Upper lobe of left lung (tissue), 6 donors: Measurements from ENCODE around the gene DCAF17. TPM values are rescaled to one million over a fixed set of nuclear protein-coding genes. Genes with fewer than 3 reads are reported as not detected.

Experiments
- ATAC-seq, 2 donors: fragments of 200-7000 bp; cut with Tn5 transposase; one replicate each; pipeline ENCODE4 v1.9.1; 2022; ENCODE audit warnings: mild to moderate bottlenecking in 2 of 2, moderate library complexity in 2 of 2; ENCODE audit not compliant: low FRiP score in 2 of 2
- DNase-seq, 2 donors: peaks; one replicate each; pipeline ENCODE4 v3.0.0-alpha.2; 2019 to 2020
- H3K27ac ChIP-seq, 4 donors: fragments of 200-600 bp; sonication (generic); one replicate each; pipeline ENCODE4 v1.5.1; 2016 to 2019
- H3K27me3 ChIP-seq, 4 donors: fragments of 200-600 bp; sonication (generic); one replicate each; pipeline ENCODE4 v1.5.1; 2017 to 2019
- H3K36me3 ChIP-seq, 4 donors: fragments of 200-600 bp; sonication (generic); one replicate each; pipeline ENCODE4 v1.5.1; 2016 to 2019
- H3K4me1 ChIP-seq, 4 donors: fragments of 200-600 bp; sonication (generic); one replicate each; pipeline ENCODE4 v1.5.1; 2018 to 2019
- H3K4me3 ChIP-seq, 4 donors: fragments of 200-600 bp; sonication (generic); one replicate each; pipeline ENCODE4 v1.5.1; 2017 to 2019; ENCODE audit warnings: mild to moderate bottlenecking in 2 of 4, moderate library complexity in 1 of 4
- H3K9me3 ChIP-seq, 4 donors: fragments of 200-600 bp; sonication (generic); one replicate each; pipeline ENCODE4 v1.5.1; 2018 to 2019
- EP300 ChIP-seq, 4 donors: sonication (generic); formaldehyde crosslinking; IDR thresholded peaks; one replicate each; pipeline ENCODE4 v1.5.1; 2017; ENCODE audit warnings: antibody characterized with exemption in 4 of 4, control low read depth in 2 of 4
- POLR2A ChIP-seq, 4 donors: fragments of 450-650 bp; IDR thresholded peaks; one replicate each; pipeline ENCODE4 v1.5.1; 2016 to 2017; ENCODE audit warnings: antibody characterized with exemption in 4 of 4, mild to moderate bottlenecking in 2 of 4
- POLR2AphosphoS5 ChIP-seq, 2 donors: sonication (generic); formaldehyde crosslinking; IDR thresholded peaks; one replicate each; pipeline ENCODE4 v1.5.1; 2017; ENCODE audit warnings: antibody characterized with exemption in 2 of 2
- WGBS, 2 donors: methylation state at CpG; one replicate each; pipeline ENCODE4 v1.1.5; 2017 to 2018; 5-methylcytosine and 5-hydroxymethylcytosine counted together
- total RNA-seq, 6 donors: library from RNA; depleted of rRNA in 4 of 6; stranded (reverse); fragments of >200 nt in 4 of 6; gene quantifications; one replicate each; pipeline versions ENCODE4 v1.1.0 to v1.2.1, GENCODE V29; 2016 to 2021
- TF ChIP-seq, protein P1 (sequence below), 6 experiments: fragments of 450-650 bp in 4 of 6; fragments of 200-600 bp in 2 of 6; sonication (generic) in 2 of 6; IDR thresholded peaks; one replicate each; pipeline ENCODE4 v1.5.1; 2016 to 2019; ENCODE audit warnings: antibody characterized with exemption in 6 of 6
- donor health status: DM: no; HTN: no; CAD: no; lungs with moderate emphysema.
- donor health status: DM: no; HTN: yes; CAD: no; lungs with severe emphysema.

Gene DCAF17
- total RNA-seq, 6 donors from 2014 or later = 6.2 to 24.7 (median 11.9) TPM

DNA sequence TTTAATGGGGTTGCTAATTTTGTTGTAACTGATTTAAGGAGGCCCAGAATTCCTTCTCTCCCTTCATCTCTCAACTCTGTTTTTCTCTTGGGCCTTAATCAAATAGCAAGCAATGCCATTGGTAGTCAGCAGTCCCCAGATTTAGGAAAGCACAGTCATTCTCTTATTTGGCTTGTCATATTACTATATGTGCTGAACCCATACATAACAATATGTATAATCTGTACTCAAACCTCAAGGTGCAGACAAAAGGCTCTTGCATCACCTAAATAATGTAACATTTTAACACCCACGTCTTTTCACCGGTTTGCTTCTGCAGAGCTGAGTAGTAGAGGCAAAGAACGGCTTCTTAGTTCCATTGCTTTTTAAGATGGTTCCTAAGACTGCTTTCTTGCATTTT is 33.6 kb upstream of the DCAF17 start:
- ATAC-seq = no peak
- WGBS, 2 donors = 85 to 87% methylated on average over 3 of the region's 3 CpGs
- TF ChIP-seq, protein P1, sequence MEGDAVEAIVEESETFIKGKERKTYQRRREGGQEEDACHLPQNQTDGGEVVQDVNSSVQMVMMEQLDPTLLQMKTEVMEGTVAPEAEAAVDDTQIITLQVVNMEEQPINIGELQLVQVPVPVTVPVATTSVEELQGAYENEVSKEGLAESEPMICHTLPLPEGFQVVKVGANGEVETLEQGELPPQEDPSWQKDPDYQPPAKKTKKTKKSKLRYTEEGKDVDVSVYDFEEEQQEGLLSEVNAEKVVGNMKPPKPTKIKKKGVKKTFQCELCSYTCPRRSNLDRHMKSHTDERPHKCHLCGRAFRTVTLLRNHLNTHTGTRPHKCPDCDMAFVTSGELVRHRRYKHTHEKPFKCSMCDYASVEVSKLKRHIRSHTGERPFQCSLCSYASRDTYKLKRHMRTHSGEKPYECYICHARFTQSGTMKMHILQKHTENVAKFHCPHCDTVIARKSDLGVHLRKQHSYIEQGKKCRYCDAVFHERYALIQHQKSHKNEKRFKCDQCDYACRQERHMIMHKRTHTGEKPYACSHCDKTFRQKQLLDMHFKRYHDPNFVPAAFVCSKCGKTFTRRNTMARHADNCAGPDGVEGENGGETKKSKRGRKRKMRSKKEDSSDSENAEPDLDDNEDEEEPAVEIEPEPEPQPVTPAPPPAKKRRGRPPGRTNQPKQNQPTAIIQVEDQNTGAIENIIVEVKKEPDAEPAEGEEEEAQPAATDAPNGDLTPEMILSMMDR (IDR thresholded peaks at IDR 0.05) = no peak
- no peak for TF ChIP-seq POLR2AphosphoS5 (IDR thresholded peaks at IDR 0.05)
- no peak for TF ChIP-seq POLR2A (IDR thresholded peaks at IDR 0.05)
- TF ChIP-seq EP300 (IDR thresholded peaks at IDR 0.05) = no peak

DNA sequence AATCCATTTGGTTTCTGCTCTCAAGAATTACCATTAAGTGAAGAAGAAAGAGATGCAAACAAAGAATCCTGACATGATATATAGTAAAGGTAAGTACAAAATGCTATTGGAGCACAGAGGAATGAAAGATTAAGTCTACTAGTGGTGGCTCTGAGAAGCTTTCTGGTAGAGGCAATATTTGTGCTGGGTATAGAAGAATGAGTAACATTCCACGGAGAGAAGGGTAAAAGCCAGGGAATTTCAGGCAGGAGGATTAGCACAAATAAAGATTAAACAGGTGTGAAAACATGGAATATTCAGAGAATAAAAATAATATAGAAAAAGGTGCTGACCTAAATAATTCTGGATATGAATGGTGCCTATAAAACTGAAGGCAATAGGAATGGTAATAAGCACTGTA is 32.1 kb upstream of the DCAF17 start:
- Histone ChIP-seq H3K4me1 (no peaks in the 10 kb centered on the region), H3K27me3 (no peaks in the 10 kb centered on the region), H3K4me3 (no peak overlapping the region), H3K36me3 (no peaks in the 10 kb centered on the region), H3K27ac (no peak overlapping the region), H3K9me3 (no peaks in the 10 kb centered on the region)
- 96 to 100% methylated on average over 1 of the region's 1 CpG for WGBS, 2 donors
- no peak for TF ChIP-seq POLR2A (IDR thresholded peaks at IDR 0.05)
- TF ChIP-seq EP300 (IDR thresholded peaks at IDR 0.05) = no peak
- TF ChIP-seq, protein P1 (IDR thresholded peaks at IDR 0.05) = no peak
- TF ChIP-seq POLR2AphosphoS5 (IDR thresholded peaks at IDR 0.05) = no peak
- no peak for DNase-seq
- ATAC-seq = no peak

More for the DNA sequence above, 33.6 kb upstream of the DCAF17 start:
- Histone ChIP-seq H3K27ac (no peak overlapping the region), H3K27me3 (no peaks in the 10 kb centered on the region), H3K36me3 (no peaks in the 10 kb centered on the region), H3K4me1 (no peaks in the 10 kb centered on the region), H3K9me3 (no peaks in the 10 kb centered on the region), H3K4me3 (no peak overlapping the region)
- no peak for DNase-seq

DNA sequence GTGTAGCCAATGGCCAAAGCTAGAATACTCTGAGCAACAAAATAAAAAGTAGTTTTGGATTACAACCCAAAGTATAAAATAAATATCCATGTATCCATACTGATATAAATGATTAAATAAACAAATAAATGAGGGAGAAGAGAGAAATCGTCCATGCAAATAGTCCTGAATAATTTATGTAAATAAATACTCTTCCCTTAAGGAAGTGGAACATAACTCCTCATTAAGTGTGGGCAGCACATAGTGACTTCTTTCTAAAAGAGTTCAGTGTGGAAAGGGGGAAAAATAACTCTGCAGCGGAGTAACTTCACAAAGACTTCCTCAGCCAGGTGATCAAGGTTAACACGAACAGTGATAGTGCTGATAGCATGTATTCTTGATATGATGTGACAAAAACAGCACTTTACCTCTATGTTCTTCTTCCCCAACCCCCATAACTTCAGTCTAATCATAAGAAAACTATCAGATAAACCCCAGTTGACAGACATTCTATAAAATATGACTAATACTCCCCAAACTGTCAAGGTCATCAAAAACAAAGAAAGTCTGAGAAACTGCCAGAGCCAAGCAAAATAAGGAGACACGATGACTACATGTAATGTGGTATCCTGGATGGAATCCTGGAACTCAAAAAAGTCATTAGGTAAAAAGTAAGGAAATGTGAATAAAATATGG is 31.0 kb upstream of the DCAF17 start:
- no peaks in the 10 kb centered on the region for H3K27me3 ChIP-seq
- H3K9me3 ChIP-seq = no peaks in the 10 kb centered on the region
- H3K36me3 ChIP-seq = no peaks in the 10 kb centered on the region
- WGBS, 2 donors = 83 to 87% methylated on average over 4 of the region's 4 CpGs
- no peaks in the 10 kb centered on the region for H3K4me1 ChIP-seq
- no peak for TF ChIP-seq EP300 (IDR thresholded peaks at IDR 0.05)
- TF ChIP-seq, protein P1 (IDR thresholded peaks at IDR 0.05) = no peak
- TF ChIP-seq POLR2AphosphoS5 (IDR thresholded peaks at IDR 0.05) = no peak
- no peak for TF ChIP-seq POLR2A (IDR thresholded peaks at IDR 0.05)
- no peak for ATAC-seq
- H3K27ac ChIP-seq = no peak overlapping the region
- H3K4me3 ChIP-seq = no peak overlapping the region
- DNase-seq = no peak

DNA sequence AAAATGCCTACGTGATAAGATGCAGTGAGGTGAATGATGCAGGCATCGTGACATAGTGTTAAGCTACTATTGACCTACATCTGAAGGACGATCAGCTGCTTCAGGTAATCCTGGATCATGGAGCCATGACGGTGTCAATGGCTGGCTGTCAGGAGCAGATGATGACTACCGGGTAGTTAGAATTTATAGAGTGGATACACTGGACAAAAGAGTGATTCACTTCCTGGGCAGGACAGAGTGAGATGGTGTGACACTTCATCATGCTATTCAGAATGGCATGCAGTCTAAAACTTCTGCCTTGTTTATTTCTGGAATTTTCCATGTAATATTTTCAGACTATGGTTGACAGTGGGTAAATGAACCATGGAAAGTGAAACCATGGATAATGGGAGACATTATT is 29.8 kb upstream of the DCAF17 start:
- Histone ChIP-seq H3K4me3 (no peak overlapping the region), H3K27ac (no peak overlapping the region), H3K36me3 (no peaks in the 10 kb centered on the region), H3K4me1 (no peaks in the 10 kb centered on the region), H3K9me3 (no peaks in the 10 kb centered on the region), H3K27me3 (no peaks in the 10 kb centered on the region)
- DNase-seq = no peak
- TF ChIP-seq EP300 (IDR thresholded peaks at IDR 0.05) = no peak
- no peak for TF ChIP-seq POLR2AphosphoS5 (IDR thresholded peaks at IDR 0.05)
- TF ChIP-seq, protein P1 (IDR thresholded peaks at IDR 0.05) = no peak
- TF ChIP-seq POLR2A (IDR thresholded peaks at IDR 0.05) = no peak
- WGBS, 2 donors = 77 to 88% methylated on average over 5 of the region's 5 CpGs
- ATAC-seq = no peak

DNA sequence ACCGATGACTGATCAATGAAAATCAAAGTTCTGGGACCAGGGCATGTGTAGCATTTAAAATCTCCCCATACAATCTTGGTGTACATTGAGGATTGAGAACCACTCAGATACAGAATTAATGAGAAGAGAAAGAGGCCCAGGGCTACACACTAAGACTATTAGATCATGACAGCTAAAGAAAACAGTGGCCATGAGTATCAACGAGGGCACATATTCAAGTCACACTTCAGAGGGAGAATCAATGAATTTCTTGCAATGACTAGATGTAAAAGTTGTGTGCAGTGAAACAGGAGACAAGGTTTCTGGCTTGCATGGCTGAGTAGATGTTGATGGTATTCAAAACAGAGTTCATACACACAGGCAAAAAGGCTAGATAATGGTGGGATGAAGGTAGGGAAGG is 29.3 kb upstream of the DCAF17 start:
- Histone ChIP-seq H3K27ac (no peak overlapping the region), H3K4me1 (no peaks in the 10 kb centered on the region), H3K36me3 (no peaks in the 10 kb centered on the region), H3K9me3 (no peaks in the 10 kb centered on the region), H3K4me3 (no peak overlapping the region), H3K27me3 (no peaks in the 10 kb centered on the region)
- no peak for ATAC-seq
- no peak for DNase-seq
- WGBS, 2 donors = 93 to 100% methylated on average over 2 of the region's 2 CpGs
- TF ChIP-seq POLR2AphosphoS5 (IDR thresholded peaks at IDR 0.05) (no peak), POLR2A (IDR thresholded peaks at IDR 0.05) (no peak), EP300 (IDR thresholded peaks at IDR 0.05) (no peak)
- TF ChIP-seq, protein P1 (IDR thresholded peaks at IDR 0.05) = no peak
